ENCODE results near the gene SEC23A. TPM values are rescaled to one million over a fixed set of nuclear protein-coding genes. Genes with fewer than 3 reads are reported as not detected.
"Not testable (repeated sequence)": the region's sequence is repeated elsewhere in the genome, so short reads cannot be mapped to it uniquely, and the experiment has no call there.

The SEC23A gene
- total RNA-seq, 4 donors from 2014 or later, result 24.4 to 64.4 (median 41.3) TPM

DNA sequence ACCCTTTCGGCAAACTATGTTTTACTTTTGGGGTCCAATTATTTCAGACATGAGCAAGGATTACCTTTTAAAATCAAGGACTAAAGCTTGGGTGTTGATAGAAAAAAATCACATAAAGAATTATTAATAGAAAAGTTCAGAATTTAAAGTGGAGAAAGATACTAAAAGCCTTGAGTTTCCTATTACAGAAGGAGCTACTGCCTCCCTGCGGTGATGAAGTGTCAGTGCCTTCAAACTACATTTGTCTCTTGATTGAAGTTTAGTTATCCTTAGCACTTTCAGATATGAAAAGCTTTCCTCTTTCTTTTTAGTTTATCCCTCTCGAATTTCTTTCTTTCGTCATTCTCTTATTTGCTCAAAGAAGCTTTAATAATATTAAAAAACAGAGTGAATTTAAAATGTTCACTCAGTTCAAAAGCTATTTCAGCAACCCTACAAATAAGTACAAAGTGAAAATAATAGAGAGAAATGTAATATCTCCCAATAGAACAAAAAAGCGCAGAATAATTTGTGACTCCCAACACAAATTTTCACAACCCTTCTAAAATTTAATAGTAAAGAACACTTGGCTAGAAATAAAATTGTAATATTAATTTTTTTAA, 87.6 kb downstream of the SEC23A start:
- WGBS, 2 donors, result 30 to 40% methylated on average over 5 of the region's 5 CpGs
- H3K4me3 ChIP-seq (ENCODE audit: low read depth, poor library complexity, severe bottlenecking), result no peak overlapping the region
- intact Hi-C loops (cut with DNase I; ENCODE audit: low total_unique reads), result loop anchor here (10.0 kb wide), 1 partner anchor 291 kb away; no protein-coding TSS in a partner anchor
- TF ChIP-seq CTCF (IDR thresholded peaks at IDR 0.05) (peak in 1 of 3 donors; percentile 26), POLR2A (IDR thresholded peaks at IDR 0.05) (no peak)
- no peak for DNase-seq (ENCODE audit: low spot score in 2 of 2)

DNA sequence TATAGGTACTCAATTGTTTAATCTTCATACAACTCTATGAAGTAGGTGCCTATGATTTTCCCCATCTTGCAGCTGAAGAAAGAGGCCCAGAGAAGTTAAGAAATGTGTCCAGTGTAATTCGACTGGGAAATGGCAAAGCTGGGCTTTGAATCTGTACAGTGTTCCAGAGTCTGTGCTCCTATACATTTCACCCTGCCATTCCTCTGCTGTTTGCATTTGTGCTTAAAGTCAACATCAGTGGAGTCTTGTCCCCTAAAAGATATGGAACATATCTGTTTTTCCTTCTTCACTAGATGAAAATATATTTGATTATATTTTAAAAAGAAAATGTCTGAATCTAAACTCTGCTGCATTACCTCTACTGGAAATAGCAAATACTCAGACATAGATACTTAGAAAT, 88.6 kb downstream of the SEC23A start:
- intact Hi-C loops (cut with DNase I; ENCODE audit: low total_unique reads), result loop anchor here (10.0 kb wide), 1 partner anchor 290 kb away; no protein-coding TSS in a partner anchor
- 72 to 84% methylated on average over 1 of the region's 1 CpG for WGBS, 2 donors
- DNase-seq (ENCODE audit: low spot score in 2 of 2), result no peak
- no peak for TF ChIP-seq POLR2A (IDR thresholded peaks at IDR 0.05)
- no peak for TF ChIP-seq CTCF (IDR thresholded peaks at IDR 0.05)
- H3K4me3 ChIP-seq (ENCODE audit: low read depth, poor library complexity, severe bottlenecking), result no peak overlapping the region

DNA sequence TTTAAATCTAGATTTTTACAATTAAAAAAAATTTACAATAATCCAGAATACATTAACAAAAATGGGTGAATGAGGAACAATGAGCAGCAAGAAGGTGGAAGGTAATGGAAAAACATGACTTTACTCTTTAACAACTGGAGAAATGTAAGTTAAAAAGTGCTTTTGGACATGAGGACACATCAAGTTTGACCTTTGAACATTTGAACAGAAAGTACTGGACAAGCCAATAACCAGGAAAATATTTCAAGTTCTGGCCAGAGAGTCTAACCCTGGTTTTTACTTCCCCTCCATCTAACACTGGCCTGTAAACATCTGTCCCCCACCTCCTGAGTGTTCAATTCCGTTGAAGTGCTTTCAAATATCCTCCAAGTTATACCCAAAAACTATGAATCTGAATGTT, 94.1 kb downstream of the SEC23A start:
- 88 to 92% methylated on average over 1 of the region's 1 CpG for WGBS, 2 donors
- H3K4me3 ChIP-seq (ENCODE audit: low read depth, poor library complexity, severe bottlenecking); intact Hi-C loops (cut with DNase I; ENCODE audit: low total_unique reads); DNase-seq (ENCODE audit: low spot score in 2 of 2): not testable (repeated sequence)

DNA sequence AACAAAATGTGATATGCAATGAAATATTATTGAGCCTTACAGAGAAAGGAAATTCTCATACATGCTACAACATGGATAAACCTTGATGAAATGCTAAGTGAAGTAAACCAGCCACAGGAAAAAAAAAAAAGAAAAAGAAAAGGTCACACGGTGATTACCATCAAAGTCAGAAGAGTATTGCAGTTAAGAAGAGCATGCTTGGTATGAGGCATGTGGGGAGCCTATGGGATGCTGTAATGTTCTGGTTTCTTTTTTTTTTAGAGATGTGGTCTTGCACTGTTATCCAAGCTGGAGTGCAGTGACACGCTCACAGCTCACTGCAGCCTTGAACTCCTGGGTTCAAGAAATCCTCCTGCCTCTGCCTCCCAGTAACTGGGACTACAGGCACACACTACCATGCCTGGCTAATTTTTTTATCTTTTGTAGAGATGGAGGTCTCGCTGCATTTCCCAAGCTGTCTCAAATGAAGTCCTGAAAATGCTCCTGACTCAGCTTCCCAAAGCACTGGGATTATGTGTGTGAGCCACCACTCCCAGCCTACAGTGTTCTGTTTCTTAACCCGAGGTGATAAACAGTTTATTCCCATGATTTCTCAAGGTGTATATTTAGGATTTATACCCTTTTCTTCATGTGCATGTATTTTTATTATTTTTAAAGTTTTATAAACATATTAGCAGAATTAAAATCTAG, 96.2 kb downstream of the SEC23A start:
- 75 to 80% methylated on average over 4 of the region's 4 CpGs for WGBS, 2 donors
- DNase-seq (ENCODE audit: low spot score in 2 of 2), result no peak
- TF ChIP-seq CTCF (IDR thresholded peaks at IDR 0.05), result no peak
- no peak for TF ChIP-seq POLR2A (IDR thresholded peaks at IDR 0.05)
- H3K4me3 ChIP-seq (ENCODE audit: low read depth, poor library complexity, severe bottlenecking), result no peak overlapping the region
- intact Hi-C loops (cut with DNase I; ENCODE audit: low total_unique reads), result no loop called here

GRCh38 chr14:39005044-39005880, 97.8 kb downstream of the SEC23A start:
- TF ChIP-seq POLR2A (IDR thresholded peaks at IDR 0.05) (no peak), CTCF (IDR thresholded peaks at IDR 0.05) (no peak)
- intact Hi-C loops (cut with DNase I; ENCODE audit: low total_unique reads), result no loop called here
- no peak for DNase-seq (ENCODE audit: low spot score in 2 of 2)
- no peak overlapping the region for H3K4me3 ChIP-seq (ENCODE audit: low read depth, poor library complexity, severe bottlenecking)
- 95 to 97% methylated on average over 8 of the region's 8 CpGs for WGBS, 2 donors

DNA sequence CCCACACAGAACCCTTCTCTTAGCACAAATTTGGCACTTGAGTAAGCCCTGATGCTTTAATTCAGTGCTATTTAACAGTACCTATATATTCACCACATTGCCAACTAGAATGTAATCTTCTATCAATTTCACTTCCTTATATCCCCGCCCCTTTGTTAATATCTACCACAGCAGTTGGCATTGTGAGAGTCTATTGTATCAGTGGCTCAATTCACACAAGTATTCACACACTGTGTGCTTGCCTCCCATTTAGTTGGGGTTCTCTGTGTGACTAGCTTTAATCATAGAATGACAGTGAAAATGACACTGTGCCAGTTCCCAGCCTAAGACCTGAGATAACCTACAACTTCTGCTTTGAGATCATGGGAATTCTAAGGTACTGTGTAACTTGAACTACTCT, 103.1 kb downstream of the SEC23A start:
- no peak overlapping the region for H3K4me3 ChIP-seq (ENCODE audit: low read depth, poor library complexity, severe bottlenecking)
- no peak for DNase-seq (ENCODE audit: low spot score in 2 of 2)
- intact Hi-C loops (cut with DNase I; ENCODE audit: low total_unique reads), result no loop called here
- WGBS, 2 donors, result 78 to 86% methylated on average over 1 of the region's 1 CpG
- TF ChIP-seq CTCF (IDR thresholded peaks at IDR 0.05) (no peak), POLR2A (IDR thresholded peaks at IDR 0.05) (no peak)

All from lower leg skin (tissue), 4 donors.